Mesenchymal stem cell (in vitro differentiated cells and primary cell): ENCODE measurements around the gene DPP9.

Experiments used
- DNase-seq: peaks from one replicate; pipeline ENCODE4 v3.0.0-alpha.2; 2013
- H2AFZ ChIP-seq: one replicate; pipeline ENCODE4 v1.6.1; 2013; ENCODE audit warnings: low read depth, mild to moderate bottlenecking, control low read depth, inconsistent platforms, low read length, moderate library complexity
- H2AK5ac ChIP-seq: 2 replicates; pipeline ENCODE4 v1.6.1; 2013; ENCODE audit warnings: low read length, moderate library complexity, mild to moderate bottlenecking, inconsistent platforms; ENCODE audit not compliant: severe bottlenecking
- H2BK120ac ChIP-seq: one replicate; pipeline ENCODE4 v1.6.1; 2013; ENCODE audit warnings: low read depth, mild to moderate bottlenecking, inconsistent platforms, low read length, moderate library complexity
- H2BK12ac ChIP-seq, 2 experiments: one replicate each; pipeline ENCODE4 v1.6.1; 2013; ENCODE audit warnings: inconsistent platforms in 2 of 2, low read length in 2 of 2, mild to moderate bottlenecking in 2 of 2, moderate library complexity in 2 of 2, control low read depth in 1 of 2
- H2BK15ac ChIP-seq: one replicate; pipeline ENCODE4 v1.6.1; 2013; ENCODE audit warnings: mild to moderate bottlenecking, low read depth, inconsistent platforms; ENCODE audit not compliant: poor library complexity, severe bottlenecking
- H2BK5ac ChIP-seq: 2 replicates; pipeline ENCODE4 v1.6.1; 2013; ENCODE audit warnings: low read depth, mild to moderate bottlenecking, low read length, control low read depth, inconsistent platforms; ENCODE audit not compliant: poor library complexity, severe bottlenecking
- H3K14ac ChIP-seq, 2 experiments: one replicate each; pipeline ENCODE4 v1.6.1; 2013; ENCODE audit warnings: inconsistent platforms in 2 of 2, low read length in 2 of 2, control low read depth in 1 of 2, mild to moderate bottlenecking in 1 of 2, moderate library complexity in 1 of 2
- H3K18ac ChIP-seq, 2 experiments: one replicate each; pipeline ENCODE4 v1.6.1; 2013; ENCODE audit warnings: inconsistent platforms in 2 of 2, low read length in 2 of 2, control low read depth in 1 of 2, low read depth in 1 of 2, mild to moderate bottlenecking in 1 of 2
- H3K23ac ChIP-seq, 2 experiments: one replicate each; pipeline ENCODE4 v1.6.1; 2013; ENCODE audit warnings: inconsistent platforms in 2 of 2, low read length in 2 of 2, mild to moderate bottlenecking in 2 of 2, moderate library complexity in 2 of 2, control low read depth in 1 of 2
- H3K27ac ChIP-seq: 2 replicates; pipeline ENCODE4 v1.5.1; 2013; ENCODE audit warnings: mild to moderate bottlenecking, moderate library complexity, low read length, control low read depth, inconsistent platforms; ENCODE audit not compliant: poor library complexity, severe bottlenecking
- H3K27me3 ChIP-seq, 2 experiments: 2 replicates each; pipeline versions ENCODE4 v1.6.1 to v1.7.0; 2013; ENCODE audit warnings: low read length in 2 of 2, mild to moderate bottlenecking in 2 of 2, moderate library complexity in 2 of 2, control low read depth in 1 of 2, inconsistent platforms in 1 of 2; ENCODE audit not compliant: control insufficient read depth in 1 of 2, insufficient read depth in 1 of 2
- H3K36me3 ChIP-seq, 2 experiments: 2 replicates each; pipeline versions ENCODE4 v1.6.1 to v1.7.0; 2013; ENCODE audit warnings: low read length in 2 of 2, control low read depth in 1 of 2, inconsistent platforms in 1 of 2, low read depth in 1 of 2, mild to moderate bottlenecking in 1 of 2; ENCODE audit not compliant: insufficient read depth in 2 of 2, control insufficient read depth in 1 of 2
- H3K4ac ChIP-seq, 2 experiments: one replicate each; pipeline ENCODE4 v1.6.1; 2013; ENCODE audit warnings: inconsistent platforms in 2 of 2, low read length in 2 of 2, mild to moderate bottlenecking in 2 of 2, moderate library complexity in 2 of 2, control low read depth in 1 of 2, low read depth in 1 of 2
- H3K4me1 ChIP-seq: 2 replicates; pipeline ENCODE4 v1.6.1; 2013; ENCODE audit warnings: low read depth, low read length, control low read depth; ENCODE audit not compliant: control insufficient read depth, insufficient read depth
- H3K4me2 ChIP-seq: 2 replicates; pipeline ENCODE4 v1.6.1; 2013; ENCODE audit warnings: low read length, mild to moderate bottlenecking, inconsistent platforms; ENCODE audit not compliant: poor library complexity, severe bottlenecking
- H3K4me3 ChIP-seq, 2 experiments: 2 replicates each; pipeline versions ENCODE4 v1.5.1 to v1.7.0; 2013; ENCODE audit warnings: low read length in 2 of 2, mild to moderate bottlenecking in 2 of 2, control low read depth in 1 of 2, low read depth in 1 of 2; ENCODE audit not compliant: insufficient read depth in 1 of 2
- H3K79me1 ChIP-seq: replicated peaks from 2 replicates; pipeline ENCODE4 v1.6.1; 2013; ENCODE audit warnings: mild to moderate bottlenecking, control low read depth, low read length, inconsistent platforms; ENCODE audit not compliant: poor library complexity, severe bottlenecking
- H3K9ac ChIP-seq: 2 replicates; pipeline ENCODE4 v1.7.0; 2013; ENCODE audit warnings: mild to moderate bottlenecking, low read length, moderate library complexity
- H3K9me3 ChIP-seq: 2 replicates; pipeline ENCODE4 v1.7.0; 2013; ENCODE audit warnings: mild to moderate bottlenecking, low read length; ENCODE audit not compliant: control insufficient read depth
- H4K8ac ChIP-seq: one replicate; pipeline ENCODE4 v1.6.1; 2013; ENCODE audit warnings: inconsistent platforms, mild to moderate bottlenecking, low read length, moderate library complexity
- H4K91ac ChIP-seq: one replicate; pipeline ENCODE4 v1.6.1; 2013; ENCODE audit warnings: mild to moderate bottlenecking, low read length, inconsistent platforms
- WGBS: methylation state at CpG from one replicate; pipeline ENCODE4 v1.1.7; 2013; ENCODE audit warnings: mixed read lengths; 5-methylcytosine and 5-hydroxymethylcytosine counted together

The DPP9 gene

GRCh38 chr19:4687396-4687795, 36.2 kb downstream of the DPP9 start:
- peaks cover 5% of the 10 kb centered on the region for H3K4me1 ChIP-seq
- H3K4ac ChIP-seq: no peak overlapping the region
- no peak overlapping the region for H3K18ac ChIP-seq

GRCh38 chr19:4686700-4687099, 36.9 kb downstream of the DPP9 start:
- Histone ChIP-seq H2BK120ac (no peak overlapping the region), H3K4me1 (peaks cover 5% of the 10 kb centered on the region), H3K9ac (no peak overlapping the region), H2AFZ (no peak overlapping the region), H3K23ac (no peak overlapping the region), H3K79me1 (peaks cover 50% of the 10 kb centered on the region), H3K27me3 (no peaks in the 10 kb centered on the region), H3K18ac (no peak overlapping the region), H3K9me3 (no peaks in the 10 kb centered on the region), H2BK5ac (no peak overlapping the region), H2BK15ac (no peak overlapping the region), H3K27ac (no peak overlapping the region), H3K14ac (no peak overlapping the region), H3K36me3 (peaks cover 75 to 96% of the 10 kb centered on the region in 2 experiments), H4K91ac (no peak overlapping the region), H3K4me3 (no peak overlapping the region), H3K4me2 (no peak overlapping the region), H2BK12ac (no peak overlapping the region), H2AK5ac (no peak overlapping the region), H3K4ac (no peak overlapping the region), H4K8ac (no peak overlapping the region)
- DNase-seq: no peak
- 96% methylated on average over 10 of the region's 10 CpGs for WGBS

More at GRCh38 chr19:4687396-4687795, 36.2 kb downstream of the DPP9 start:
- H2AFZ ChIP-seq: no peak overlapping the region
- no peak overlapping the region for H3K27ac ChIP-seq
- H4K91ac ChIP-seq: no peak overlapping the region
- H2AK5ac ChIP-seq: no peak overlapping the region
- H3K14ac ChIP-seq: no peak overlapping the region
- H2BK12ac ChIP-seq: no peak overlapping the region
- H3K79me1 ChIP-seq: peaks cover 54% of the 10 kb centered on the region
- peaks cover 77 to 96% of the 10 kb centered on the region in 2 experiments for H3K36me3 ChIP-seq
- no peak overlapping the region for H3K9ac ChIP-seq
- no peak overlapping the region for H4K8ac ChIP-seq
- no peak overlapping the region for H3K4me3 ChIP-seq
- WGBS: 94% methylated on average over 11 of the region's 11 CpGs
- no peak overlapping the region for H2BK120ac ChIP-seq
- no peak for DNase-seq
- H3K4me2 ChIP-seq: no peak overlapping the region
- H2BK5ac ChIP-seq: no peak overlapping the region
- H3K23ac ChIP-seq: no peak overlapping the region
- H3K27me3 ChIP-seq: no peaks in the 10 kb centered on the region
- no peaks in the 10 kb centered on the region for H3K9me3 ChIP-seq
- no peak overlapping the region for H2BK15ac ChIP-seq

GRCh38 chr19:4684312-4685095, 39.1 kb downstream of the DPP9 start:
- DNase-seq: no peak

GRCh38 chr19:4682417-4683200, 41.0 kb downstream of the DPP9 start:
- 96% methylated on average over 29 of the region's 45 CpGs for whole genome bisulfite sequencing
- no peak overlapping the region for H2AFZ ChIP-seq
- H3K14ac ChIP-seq: no peak overlapping the region
- no peak overlapping the region for H4K8ac ChIP-seq
- peaks cover 3% of the 10 kb centered on the region for H3K4me1 ChIP-seq
- no peak overlapping the region for H3K4ac ChIP-seq
- H3K23ac ChIP-seq: no peak overlapping the region
- no peak overlapping the region for H2BK5ac ChIP-seq
- H3K36me3 ChIP-seq: peaks cover 73 to 91% of the 10 kb centered on the region in 2 experiments
- no peak overlapping the region for H3K4me3 ChIP-seq
- no peak overlapping the region for H3K9ac ChIP-seq
- H3K79me1 ChIP-seq: peaks cover 37% of the 10 kb centered on the region
- no peak overlapping the region for H2BK12ac ChIP-seq
- no peaks in the 10 kb centered on the region for H3K9me3 ChIP-seq
- H3K27ac ChIP-seq: no peak overlapping the region
- H3K4me2 ChIP-seq: no peak overlapping the region
- DNase-seq: no peak
- H2BK120ac ChIP-seq: no peak overlapping the region
- H3K27me3 ChIP-seq: no peaks in the 10 kb centered on the region
- no peak overlapping the region for H4K91ac ChIP-seq
- no peak overlapping the region for H3K18ac ChIP-seq
- no peak overlapping the region for H2AK5ac ChIP-seq
- H2BK15ac ChIP-seq: no peak overlapping the region

More at GRCh38 chr19:4684312-4685095, 39.1 kb downstream of the DPP9 start:
- Histone ChIP-seq H2AFZ (no peak overlapping the region), H3K27me3 (no peaks in the 10 kb centered on the region), H3K18ac (no peak overlapping the region), H3K23ac (no peak overlapping the region), H3K4me3 (no peak overlapping the region), H3K36me3 (peaks cover 75 to 93% of the 10 kb centered on the region in 2 experiments), H4K8ac (no peak overlapping the region), H2BK15ac (no peak overlapping the region), H2AK5ac (no peak overlapping the region), H2BK120ac (no peak overlapping the region), H3K27ac (no peak overlapping the region), H3K79me1 (peaks cover 39% of the 10 kb centered on the region), H3K4ac (no peak overlapping the region), H4K91ac (no peak overlapping the region), H3K4me1 (peaks cover 5% of the 10 kb centered on the region), H3K14ac (no peak overlapping the region), H3K9ac (no peak overlapping the region), H3K4me2 (no peak overlapping the region), H2BK5ac (no peak overlapping the region), H3K9me3 (no peaks in the 10 kb centered on the region), H2BK12ac (no peak overlapping the region)
- 97% methylated on average over 28 of the region's 28 CpGs for WGBS
